ENCODE measurements around the gene MCCC2.

GRCh38 chr5:71632168-71632567 is 45.0 kb downstream of the MCCC2 start:
- no peak for TF ChIP-seq ZFP37 (CRISPR knock-in tag; IDR thresholded peaks at IDR 0.05; ENCODE audit: borderline replicate concordance)
- TF ChIP-seq SRF (IDR thresholded peaks at IDR 0.05; ENCODE audit: low read depth, low read length), result no peak
- TF ChIP-seq SMC3 (IDR thresholded peaks at IDR 0.05; ENCODE audit: low read length), result no peak
- TF ChIP-seq TCF7L2 (IDR thresholded peaks at IDR 0.05; ENCODE audit: low read depth, low read length), result no peak
- no peak for TF ChIP-seq TAF15 (IDR thresholded peaks at IDR 0.05; ENCODE audit: low read depth, low read length, poor library complexity, severe bottlenecking)
- TF ChIP-seq EZH2 (conservative IDR thresholded peaks at IDR 0.05; ENCODE audit: low read depth, low read length), result no peak
- TF ChIP-seq EP300 (IDR thresholded peaks at IDR 0.05; ENCODE audit: low read depth in 2 of 2, low read length in 2 of 2), result no peak
- no peak for TF ChIP-seq EP300 (CRISPR knock-in tag; IDR thresholded peaks at IDR 0.05; ENCODE audit: borderline replicate concordance)
- no peak for TF ChIP-seq ZNF788 (CRISPR knock-in tag; IDR thresholded peaks at IDR 0.05; ENCODE audit: borderline replicate concordance)
- TF ChIP-seq ETV6 (CRISPR knock-in tag; conservative IDR thresholded peaks at IDR 0.05), result no peak
- TF ChIP-seq MLX (CRISPR knock-in tag; IDR thresholded peaks at IDR 0.05), result no peak
- no peak for TF ChIP-seq FOXA3 (CRISPR knock-in tag; IDR thresholded peaks at IDR 0.05)
- no peak for TF ChIP-seq CTCF (CRISPR knock-in tag; IDR thresholded peaks at IDR 0.05)
- no peak for TF ChIP-seq MAFK (conservative IDR thresholded peaks at IDR 0.05 in 1 of 2, IDR thresholded peaks at IDR 0.05 in 1 of 2; ENCODE audit: low read length in 2 of 2)

Measured in HepG2 (cell line).